Adrenal gland (tissue), 19 donors: ENCODE data around the gene TTLL1. TPM values are rescaled to one million over a fixed set of nuclear protein-coding genes. Genes with fewer than 3 reads are reported as not detected.

Experiments
- DNase-seq, 7 donors: peaks; one replicate each; pipeline ENCODE4 v3.0.0-alpha.2; 2019 to 2020
- H3K27ac ChIP-seq, 5 donors: fragments of 200-600 bp; sonication (generic) in 4 of 5; 1 replicate in 3 of 5; 2 replicates in 2 of 5; pipeline versions ENCODE4 v1.5.1 to v1.8.0; 2016 to 2020; ENCODE audit warnings: mild to moderate bottlenecking in 1 of 5
- H3K27me3 ChIP-seq: fragments of 200-600 bp; 2 replicates; pipeline ENCODE4 v1.8.0; 2021
- H3K36me3 ChIP-seq, 2 donors: fragments of 200-600 bp; replicated peaks in 1 of 2; 1 replicate in 1 of 2; 2 replicates in 1 of 2; pipeline versions ENCODE4 v1.5.1 to v1.8.0; 2018 to 2022
- H3K4me1 ChIP-seq, 2 donors: fragments of 200-600 bp; replicated peaks in 1 of 2; 1 replicate in 1 of 2; 2 replicates in 1 of 2; pipeline versions ENCODE4 v1.5.1 to v1.8.0; 2018 to 2021
- H3K4me3 ChIP-seq, 4 donors: fragments of 200-600 bp; sonication (generic) in 3 of 4; one replicate each; pipeline ENCODE4 v1.5.1; 2016 to 2018
- H3K9me3 ChIP-seq, 3 donors: fragments of 200-600 bp; sonication (generic) in 1 of 3; replicated peaks in 1 of 3; 1 replicate in 2 of 3; 2 replicates in 1 of 3; pipeline versions ENCODE4 v1.5.1 to v1.8.0; 2016 to 2021
- POLR2A ChIP-seq, 2 donors: fragments of 450-650 bp; IDR thresholded peaks; one replicate each; pipeline ENCODE4 v1.6.1; 2017; ENCODE audit warnings: antibody characterized with exemption in 2 of 2, mild to moderate bottlenecking in 2 of 2, moderate library complexity in 1 of 2
- WGBS, 4 donors: extraction: QIAGEN DNeasy Blood & Tissue Kit in 2 of 4; methylation state at CpG; one replicate each; pipeline versions ENCODE4 v1.1.5 to v1.1.7; 2013 to 2017; 5-methylcytosine and 5-hydroxymethylcytosine counted together
- intact Hi-C, 2 donors: fragments of 100-400 bp; cut with DNase I; formaldehyde crosslinking; loops; one replicate each; pipeline versions ENCODE4 v1.14.1 to v1.15.0; 2022 to 2023
- long read RNA-seq, 10 donors: library from polyadenylated mRNA in 3 of 10; unstranded in 2 of 10; stranded (forward) in 1 of 10; transcript quantifications; one replicate each; pipeline ENCODE4 v2.0.0 and lab custom pipeline, GENCODE V29; 2021 to 2026
- polyA plus RNA-seq, 3 donors: library from polyadenylated mRNA; stranded (reverse); fragments of 200-250 nt in 2 of 3; fragments of 350-450 nt in 1 of 3; fragmentation: Illumina TruSeq in 1 of 3; extraction: RNeasy Lipid Tissue Mini Kit (QIAGEN cat#74804) in 1 of 3; gene quantifications; one replicate each; pipeline ENCODE4 v1.2.3, GENCODE V29; 2013 to 2014
- total RNA-seq, 9 donors: library from RNA; depleted of rRNA in 4 of 9; stranded (reverse); fragments of >200 nt in 4 of 9; fragments of 120-200 nt in 1 of 9; fragmentation: NEBNext Ultra II Directional in 1 of 9; extraction: Animal tissue kit (Norgen Biotek cat#: 25700) in 1 of 9; gene quantifications; one replicate each; pipeline versions ENCODE4 v1.1.0 to v1.2.4, GENCODE V29; 2013 to 2023
- TF ChIP-seq, protein P1 (sequence below), 6 experiments: fragments of 450-650 bp in 4 of 6; fragments of 200-600 bp in 2 of 6; sonication (generic) in 1 of 6; IDR thresholded peaks; 1 replicate in 5 of 6; 2 replicates in 1 of 6; pipeline versions ENCODE4 v1.5.1 to v1.8.0; 2016 to 2021; ENCODE audit warnings: antibody characterized with exemption in 6 of 6, mild to moderate bottlenecking in 2 of 6, moderate library complexity in 1 of 6
- donor health status: healthy with polysubstance abuse.
- donor health status: Bipolar disorder and iron deficiency.
- donor health status: DM: yes; HTN: yes; CAD: no.
- donor health status: DM: no; HTN: no; CAD: no.
- donor health status: DM: no; HTN: no; CAD: no.
- donor health status: DM: yes; HTN: yes; CAD: no.

Gene TTLL1
- total RNA-seq, result 10 to 100 TPM in 3 of 9 donors, 1 to 10 TPM in 6; 5.8 to 14.1 (median 8.5) TPM
- polyA plus RNA-seq, result 10 to 100 TPM in 1 of 3 donors, 1 to 10 TPM in 2; 5.0 to 12.9 (median 7.0) TPM
- long read RNA-seq, donor 1, partial matches to known transcripts, result 0 of 3 reads
- long read RNA-seq, donor 1, other reads (novel, unspliced or antisense), result 0 of 3 reads
- long read RNA-seq, donor 2, result 0 reads
- long read RNA-seq, donor 3, partial matches to known transcripts, result 0 of 2 reads
- long read RNA-seq, donor 3, other reads (novel, unspliced or antisense), result 0 of 2 reads
- long read RNA-seq, donor 4, transcript TTLL1-201 (11 exons, 1,645 nt), result major isoform, 9 of 11 reads
- long read RNA-seq, donor 4, partial matches to known transcripts, result 2 of 11 reads
- long read RNA-seq, donor 4, other reads (novel, unspliced or antisense), result 0 of 11 reads
- long read RNA-seq, donor 5, transcript TTLL1-201 (11 exons, 1,645 nt), result major isoform, 21 of 26 reads
- long read RNA-seq, donor 5, partial matches to known transcripts, result 1 of 26 reads
- long read RNA-seq, donor 5, other reads (novel, unspliced or antisense), result 4 of 26 reads
- long read RNA-seq, donor 6, partial matches to known transcripts, result 2 of 6 reads
- long read RNA-seq, donor 6, other reads (novel, unspliced or antisense), result 0 of 6 reads
- long read RNA-seq, donor 7, partial matches to known transcripts, result 0 of 1 reads
- long read RNA-seq, donor 7, other reads (novel, unspliced or antisense), result 0 of 1 reads
- long read RNA-seq, donor 8, partial matches to known transcripts, result 0 of 1 reads
- long read RNA-seq, donor 8, other reads (novel, unspliced or antisense), result 0 of 1 reads
- long read RNA-seq, donor 9, partial matches to known transcripts, result 0 of 3 reads
- long read RNA-seq, donor 9, other reads (novel, unspliced or antisense), result 0 of 3 reads
- long read RNA-seq, donor 10, partial matches to known transcripts, result 0 of 3 reads
- long read RNA-seq, donor 10, other reads (novel, unspliced or antisense), result 0 of 3 reads

DNA sequence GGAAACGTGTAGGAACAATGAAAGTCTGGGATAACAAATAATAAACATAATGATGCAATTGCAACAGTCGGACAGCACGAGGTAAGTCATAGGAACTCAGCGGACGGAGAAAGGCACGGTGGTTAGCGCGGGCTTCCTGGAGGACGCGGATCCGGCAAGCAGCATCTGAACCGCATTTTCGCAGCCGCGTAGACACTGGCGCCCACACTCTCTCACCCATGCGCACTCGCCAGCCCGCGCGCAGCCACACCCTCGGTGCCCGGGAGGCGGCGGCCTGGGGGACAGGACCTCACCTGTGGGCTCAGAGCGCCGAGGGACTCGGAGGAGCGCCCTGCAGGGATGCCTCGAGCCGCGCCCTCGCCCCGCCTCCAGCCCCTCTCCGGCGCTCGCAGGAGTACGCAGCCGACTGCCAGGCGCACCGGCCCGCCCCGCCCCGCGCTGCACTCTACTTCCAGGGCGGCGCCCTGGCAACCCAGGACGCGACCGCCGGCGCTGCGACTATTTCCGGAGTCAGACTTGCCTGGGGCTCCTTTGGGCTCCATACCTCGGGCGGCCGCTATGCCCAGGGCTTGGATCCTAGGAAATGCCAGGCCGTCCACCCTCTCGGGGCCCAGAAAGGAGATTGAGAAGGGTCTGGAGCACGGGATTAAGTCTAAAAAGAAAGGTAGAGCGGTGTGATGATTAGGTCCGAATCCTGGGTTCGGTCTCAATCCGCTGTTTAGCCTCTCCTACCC lies at the start of gene TTLL1:
TSS of gene TTLL1 (minus strand) at position 408 of the 734 bp plus-strand sequence. CDS start 13,805 bp downstream, outside the sequence.
- 3 to 13% (median 5%) methylated on average over 18 to 64 of the region's 64 CpGs for WGBS, 4 donors
- DNase-seq, result peak; percentile 87 to 94 (median 91)
- no peaks in the 10 kb centered on the region for H3K9me3 ChIP-seq
- peak within 1 kb of the TSS in 3 of 4 donors; percentile 25 to 91 (median 58) for H3K4me3 ChIP-seq
- intact Hi-C loops, result no loop called here
- no peaks in the 10 kb centered on the region for H3K27me3 ChIP-seq
- TF ChIP-seq POLR2A (IDR thresholded peaks at IDR 0.05), result peak in 1 of 2 donors; percentile 59
- TF ChIP-seq, protein P1, sequence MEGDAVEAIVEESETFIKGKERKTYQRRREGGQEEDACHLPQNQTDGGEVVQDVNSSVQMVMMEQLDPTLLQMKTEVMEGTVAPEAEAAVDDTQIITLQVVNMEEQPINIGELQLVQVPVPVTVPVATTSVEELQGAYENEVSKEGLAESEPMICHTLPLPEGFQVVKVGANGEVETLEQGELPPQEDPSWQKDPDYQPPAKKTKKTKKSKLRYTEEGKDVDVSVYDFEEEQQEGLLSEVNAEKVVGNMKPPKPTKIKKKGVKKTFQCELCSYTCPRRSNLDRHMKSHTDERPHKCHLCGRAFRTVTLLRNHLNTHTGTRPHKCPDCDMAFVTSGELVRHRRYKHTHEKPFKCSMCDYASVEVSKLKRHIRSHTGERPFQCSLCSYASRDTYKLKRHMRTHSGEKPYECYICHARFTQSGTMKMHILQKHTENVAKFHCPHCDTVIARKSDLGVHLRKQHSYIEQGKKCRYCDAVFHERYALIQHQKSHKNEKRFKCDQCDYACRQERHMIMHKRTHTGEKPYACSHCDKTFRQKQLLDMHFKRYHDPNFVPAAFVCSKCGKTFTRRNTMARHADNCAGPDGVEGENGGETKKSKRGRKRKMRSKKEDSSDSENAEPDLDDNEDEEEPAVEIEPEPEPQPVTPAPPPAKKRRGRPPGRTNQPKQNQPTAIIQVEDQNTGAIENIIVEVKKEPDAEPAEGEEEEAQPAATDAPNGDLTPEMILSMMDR (IDR thresholded peaks at IDR 0.05), result peak in 4 of 6 experiments; percentile 5 to 48 (median 30)
- H3K4me1 ChIP-seq, result peaks cover 0 to 12% of the 10 kb centered on the region in 2 donors
- no peaks in the 10 kb centered on the region for H3K36me3 ChIP-seq
- H3K27ac ChIP-seq, result peak within 1 kb of the TSS in 4 of 5 donors; percentile 18 to 86 (median 56)

DNA sequence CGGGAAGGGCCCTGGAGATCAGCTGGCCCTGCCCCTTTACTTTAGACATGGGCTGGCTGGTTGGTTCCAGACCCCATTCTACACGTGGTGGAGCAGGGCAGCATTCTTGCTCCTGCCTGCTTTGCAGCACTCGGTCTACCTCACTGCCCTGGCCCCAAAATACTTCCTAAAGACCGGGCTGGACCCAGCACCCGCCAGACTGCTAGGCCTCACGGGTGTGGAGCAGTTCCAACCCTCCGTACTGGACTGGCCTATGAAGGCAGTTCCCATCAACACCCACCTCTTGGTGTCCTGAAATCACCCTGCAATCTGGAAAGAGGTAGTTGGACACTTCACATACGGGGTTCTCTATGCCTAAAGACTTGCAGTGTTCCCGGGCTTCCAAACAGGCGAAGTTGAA lies 47.6 kb upstream of the TTLL1 start:
- Histone ChIP-seq H3K4me3 (no peak overlapping the region), H3K36me3 (peaks cover 0 to 70% of the 10 kb centered on the region in 2 donors), H3K9me3 (no peaks in the 10 kb centered on the region), H3K4me1 (peaks cover 2 to 4% of the 10 kb centered on the region in 2 donors), H3K27me3 (no peaks in the 10 kb centered on the region), H3K27ac (peak overlapping the region in 2 of 5 donors; percentile 5 to 17)
- no peak for DNase-seq
- WGBS, 4 donors, result 48 to 77% (median 74%) methylated on average over 4 to 10 of the region's 10 CpGs
- TF ChIP-seq, protein P1 (IDR thresholded peaks at IDR 0.05), result no peak
- TF ChIP-seq POLR2A (IDR thresholded peaks at IDR 0.05), result no peak
- intact Hi-C loops, result no loop called here

DNA sequence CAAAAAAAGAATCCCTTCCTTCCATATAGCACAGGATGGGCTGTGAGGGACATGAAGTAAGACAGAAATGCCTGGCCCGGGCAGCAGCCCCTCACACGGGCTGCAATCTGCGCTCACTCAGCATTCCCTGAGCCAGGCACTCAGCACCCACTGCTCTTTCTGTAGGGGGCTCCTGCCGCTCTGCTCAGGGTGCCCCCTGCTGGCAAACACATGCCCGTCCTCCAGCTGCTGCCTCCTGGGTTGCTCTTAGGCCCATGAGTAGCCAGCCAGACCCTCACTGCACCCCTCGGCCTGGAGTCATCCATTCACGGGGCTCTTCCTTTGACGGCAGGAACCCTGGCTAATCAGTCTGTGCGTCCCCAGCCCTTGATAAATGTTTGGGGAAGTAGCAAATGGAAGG lies 47.1 kb upstream of the TTLL1 start:
- Histone ChIP-seq H3K27ac (peak overlapping the region in 1 of 5 donors; percentile 17), H3K4me1 (no peaks in the 10 kb centered on the region), H3K9me3 (no peaks in the 10 kb centered on the region), H3K36me3 (peaks cover 0 to 70% of the 10 kb centered on the region in 2 donors), H3K4me3 (no peak overlapping the region), H3K27me3 (no peaks in the 10 kb centered on the region)
- DNase-seq, result peak in 3 of 7 donors; percentile 44 to 49 (median 47)
- intact Hi-C loops, result no loop called here
- no peak for TF ChIP-seq POLR2A (IDR thresholded peaks at IDR 0.05)
- TF ChIP-seq, protein P1 (IDR thresholded peaks at IDR 0.05), result peak; percentile 31 to 58 (median 50)
- 38 to 50% (median 45%) methylated on average over 8 to 9 of the region's 9 CpGs for WGBS, 4 donors
